OCI-LY7 (cell line): ENCODE results near the gene KLHL21. TPM values are rescaled to one million over a fixed set of nuclear protein-coding genes. Genes with fewer than 3 reads are reported as not detected.
A peak's percentile ranks its signal among the peaks of the same experiment; 100 is the strongest.

Experiments
- BruUV-seq: library from RNA; stranded (reverse); fragments of 400-500 nt; replicated peaks from 2 replicates; lab custom pipeline; 2021; lab: Mats Ljungman, UMichigan
- CTCF ChIA-PET: fragments of 300-600 bp; sonication (Branson Sonifier 250); formaldehyde crosslinking; loops from one replicate; lab custom pipeline; 2022; ENCODE audit warnings: antibody characterized with exemption; ENCODE audit not compliant: unreplicated experiment; lab: Charles Lee
- POLR2A ChIA-PET: fragments of 300-600 bp; sonication (Branson Sonifier 250); formaldehyde crosslinking; loops from one replicate; lab custom pipeline; 2022; ENCODE audit warnings: antibody characterized with exemption; lab: Charles Lee
- DNase-seq: peaks from one replicate; pipeline ENCODE4 v3.0.0-alpha.2; 2015; ENCODE audit warnings: low spot score
- H2AFZ ChIP-seq: fragments of 200-600 bp; sonication (generic), shearing (Covaris generic); 2 replicates; pipeline ENCODE4 v1.6.1; 2014; ENCODE audit warnings: mild to moderate bottlenecking, antibody characterized with exemption, low read length, moderate library complexity
- H3K27ac ChIP-seq: fragments of 200-600 bp; sonication (generic); 2 replicates; pipeline ENCODE4 v1.5.1; 2014; ENCODE audit warnings: mixed run types, low read depth, mild to moderate bottlenecking, moderate library complexity, low read length, inconsistent platforms; ENCODE audit not compliant: poor library complexity, severe bottlenecking
- H3K36me3 ChIP-seq: fragments of 200-600 bp; sonication (generic); 2 replicates; pipeline ENCODE4 v1.6.1; 2014; ENCODE audit warnings: mild to moderate bottlenecking, antibody characterized with exemption, low read length, moderate library complexity, mixed read lengths; ENCODE audit not compliant: insufficient read depth
- H3K4me1 ChIP-seq: fragments of 200-600 bp; sonication (generic); 2 replicates; pipeline ENCODE4 v1.5.1; 2014; ENCODE audit warnings: mild to moderate bottlenecking, low read length; ENCODE audit not compliant: insufficient read depth, poor library complexity, severe bottlenecking
- H3K4me2 ChIP-seq: fragments of 200-600 bp; sonication (generic); 2 replicates; pipeline ENCODE4 v1.6.1; 2014; ENCODE audit warnings: mild to moderate bottlenecking, low read length
- H3K4me3 ChIP-seq: fragments of 200-600 bp; sonication (generic); 2 replicates; pipeline ENCODE4 v1.5.1; 2014; ENCODE audit warnings: mild to moderate bottlenecking, low read depth, low read length; ENCODE audit not compliant: poor library complexity, severe bottlenecking
- H3K79me2 ChIP-seq: fragments of 200-600 bp; sonication (generic); 2 replicates; pipeline ENCODE4 v1.6.1; 2016; ENCODE audit warnings: low read depth, mild to moderate bottlenecking, low read length, moderate library complexity, mixed read lengths; ENCODE audit not compliant: insufficient read depth
- H3K9me2 ChIP-seq: fragments of 200-600 bp; sonication (generic); 2 replicates; pipeline ENCODE4 v1.6.1; 2016; ENCODE audit warnings: mild to moderate bottlenecking, low read length, mixed read lengths; ENCODE audit not compliant: insufficient read depth
- H3K9me3 ChIP-seq: fragments of 200-600 bp; sonication (generic); 2 replicates; pipeline ENCODE4 v1.6.1; 2014; ENCODE audit warnings: mild to moderate bottlenecking, mixed run types, low read length, mixed read lengths
- H4K20me1 ChIP-seq: fragments of 200-600 bp; sonication (generic); 2 replicates; pipeline ENCODE4 v1.6.1; 2014; ENCODE audit warnings: mild to moderate bottlenecking, antibody characterized with exemption, low read length, moderate library complexity, mixed read lengths; ENCODE audit not compliant: insufficient read depth
- EZH2phosphoT487 ChIP-seq: fragments of 200-600 bp; sonication (generic); IDR thresholded peaks from 2 replicates; pipeline ENCODE4 v1.6.1; 2018; ENCODE audit warnings: low read depth, borderline replicate concordance, mild to moderate bottlenecking, mixed run types, antibody characterized with exemption, low read length, moderate library complexity, mixed read lengths
- intact Hi-C: fragments of 100-400 bp; cut with micrococcal nuclease; formaldehyde crosslinking; loops from one replicate; pipeline ENCODE4 v1.10.0; 2022; ENCODE audit not compliant: unreplicated experiment
- total RNA-seq, 2 experiments: library from RNA; depleted of rRNA in 1 of 2; stranded (reverse); fragments of >200 nt in 1 of 2; shearing (Covaris generic) in 1 of 2; gene quantifications; 2 replicates each; pipeline ENCODE4 v1.2.3, GENCODE V29; 2014 to 2022
- TF ChIP-seq, protein P1 (sequence below): fragments of 200-600 bp; sonication (generic); conservative IDR thresholded peaks from 2 replicates; pipeline ENCODE4 v1.5.1; 2014; ENCODE audit warnings: mild to moderate bottlenecking, antibody characterized with exemption, low read length, moderate library complexity, mixed read lengths

The KLHL21 gene
- total RNA-seq, 2 experiments from 2014 or later = 7.4 to 7.6 TPM

DNA sequence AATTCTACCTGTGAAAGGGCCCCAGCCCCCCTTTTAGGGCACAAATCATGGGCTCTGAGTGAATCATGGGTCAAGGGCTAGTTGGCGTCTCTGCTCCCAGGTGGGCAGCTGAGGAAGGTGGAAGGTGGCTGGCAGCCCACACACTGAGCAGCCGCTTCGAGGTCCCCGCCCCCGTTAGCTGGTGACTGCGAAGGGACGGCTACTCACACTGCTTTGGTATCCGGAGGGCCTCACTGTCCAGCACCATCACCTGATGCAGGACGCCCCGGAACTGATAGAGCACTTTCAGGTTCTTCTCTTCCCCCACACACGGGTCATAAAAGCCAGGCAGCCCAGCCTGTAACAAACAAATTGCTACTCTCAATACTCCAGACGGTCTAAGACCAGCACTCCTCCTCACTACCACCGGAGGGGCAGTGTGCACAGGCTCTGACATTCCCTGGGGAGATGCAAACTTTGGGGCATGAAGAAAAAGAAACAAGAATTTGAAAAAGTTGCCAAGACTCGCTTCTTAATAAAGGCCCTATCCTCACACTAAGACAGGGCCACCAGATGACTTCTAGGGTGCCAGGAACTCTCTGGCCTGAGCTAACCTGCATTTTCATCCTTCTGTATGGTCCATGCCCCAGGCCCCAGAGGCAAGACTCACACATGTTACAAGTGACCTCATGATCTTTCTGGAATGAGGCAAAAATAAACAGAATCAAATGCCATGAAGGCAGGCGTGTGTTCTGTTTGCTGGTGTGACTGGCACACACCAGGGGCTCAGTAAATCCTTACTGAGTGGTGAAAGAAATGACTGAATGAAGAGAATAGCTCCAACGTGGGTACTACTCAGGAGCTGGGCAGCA lies 33.5 kb upstream of the KLHL21 start:
- ChIA-PET POLR2A (no interaction called here), CTCF (no interaction called here)
- DNase-seq = no peak
- Histone ChIP-seq H3K27ac (no peak overlapping the region), H3K4me1 (no peaks in the 10 kb centered on the region), H4K20me1 (no peaks in the 10 kb centered on the region), H3K9me3 (no peaks in the 10 kb centered on the region), H3K36me3 (peaks cover 86% of the 10 kb centered on the region), H3K79me2 (no peaks in the 10 kb centered on the region), H2AFZ (no peak overlapping the region), H3K4me3 (no peak overlapping the region), H3K4me2 (no peak overlapping the region), H3K9me2 (no peaks in the 10 kb centered on the region)
- TF ChIP-seq EZH2phosphoT487 = no peak
- TF ChIP-seq, protein P1, sequence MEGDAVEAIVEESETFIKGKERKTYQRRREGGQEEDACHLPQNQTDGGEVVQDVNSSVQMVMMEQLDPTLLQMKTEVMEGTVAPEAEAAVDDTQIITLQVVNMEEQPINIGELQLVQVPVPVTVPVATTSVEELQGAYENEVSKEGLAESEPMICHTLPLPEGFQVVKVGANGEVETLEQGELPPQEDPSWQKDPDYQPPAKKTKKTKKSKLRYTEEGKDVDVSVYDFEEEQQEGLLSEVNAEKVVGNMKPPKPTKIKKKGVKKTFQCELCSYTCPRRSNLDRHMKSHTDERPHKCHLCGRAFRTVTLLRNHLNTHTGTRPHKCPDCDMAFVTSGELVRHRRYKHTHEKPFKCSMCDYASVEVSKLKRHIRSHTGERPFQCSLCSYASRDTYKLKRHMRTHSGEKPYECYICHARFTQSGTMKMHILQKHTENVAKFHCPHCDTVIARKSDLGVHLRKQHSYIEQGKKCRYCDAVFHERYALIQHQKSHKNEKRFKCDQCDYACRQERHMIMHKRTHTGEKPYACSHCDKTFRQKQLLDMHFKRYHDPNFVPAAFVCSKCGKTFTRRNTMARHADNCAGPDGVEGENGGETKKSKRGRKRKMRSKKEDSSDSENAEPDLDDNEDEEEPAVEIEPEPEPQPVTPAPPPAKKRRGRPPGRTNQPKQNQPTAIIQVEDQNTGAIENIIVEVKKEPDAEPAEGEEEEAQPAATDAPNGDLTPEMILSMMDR = no peak
- BruUV-seq = no TSS peak
- intact Hi-C loops = no loop called here

DNA sequence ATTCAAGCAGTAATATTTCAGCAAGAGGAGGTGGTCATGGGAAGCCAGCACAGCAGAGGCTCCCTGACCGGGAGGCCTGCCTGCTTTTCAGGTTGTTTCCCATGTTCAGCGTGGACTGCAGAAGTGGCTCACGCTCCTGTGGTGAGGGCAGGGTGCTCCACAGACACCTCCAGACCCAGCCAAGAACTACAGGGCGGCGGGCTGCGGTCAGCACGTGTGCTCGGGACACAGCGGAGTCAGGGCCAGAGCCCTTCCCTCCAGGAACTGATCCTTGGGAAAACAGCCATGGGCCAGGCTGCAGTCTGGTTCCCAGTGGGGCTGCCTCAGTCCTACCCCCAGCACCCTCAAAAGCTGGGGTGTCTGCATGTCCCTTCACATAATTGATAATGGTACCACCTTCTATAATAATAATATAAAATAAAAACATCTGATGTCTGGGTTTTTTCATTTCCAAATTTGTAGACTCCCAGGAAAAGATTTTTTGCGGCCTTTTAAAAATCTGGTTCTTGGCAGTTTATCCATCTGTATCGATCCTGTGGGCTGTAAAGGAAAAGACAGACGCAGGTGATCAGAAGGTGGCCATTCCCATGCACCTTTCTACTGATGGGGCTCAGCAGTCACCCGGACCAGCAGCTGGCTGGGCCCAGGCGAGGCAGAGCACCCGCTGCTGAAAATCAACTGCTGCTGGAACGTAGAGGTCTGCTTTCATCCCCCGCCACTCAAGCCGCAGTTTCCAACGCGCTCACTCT lies 32.7 kb upstream of the KLHL21 start:
- H3K4me1 ChIP-seq = no peaks in the 10 kb centered on the region
- no peaks in the 10 kb centered on the region for H4K20me1 ChIP-seq
- no peak for DNase-seq
- H3K36me3 ChIP-seq = peaks cover 80% of the 10 kb centered on the region
- POLR2A ChIA-PET = interaction anchor here (0.5 to 0.7 kb wide), 2 partner anchors 60 to 81 kb away, joined by 3 to 5 read pairs; no protein-coding TSS in a partner anchor
- no peak overlapping the region for H3K4me3 ChIP-seq
- no peaks in the 10 kb centered on the region for H3K9me3 ChIP-seq
- no peak overlapping the region for H3K4me2 ChIP-seq
- H3K27ac ChIP-seq = no peak overlapping the region
- H3K79me2 ChIP-seq = no peaks in the 10 kb centered on the region
- TSS peak; percentile 85 for BruUV-seq
- H3K9me2 ChIP-seq = no peaks in the 10 kb centered on the region
- H2AFZ ChIP-seq = no peak overlapping the region
- CTCF ChIA-PET = no interaction called here
- intact Hi-C loops = no loop called here
- TF ChIP-seq EZH2phosphoT487 = no peak
- TF ChIP-seq, protein P1 = no peak
